ENCODE results near the gene LAMA2. TPM values are rescaled to one million over a fixed set of nuclear protein-coding genes. Genes with fewer than 3 reads are reported as not detected.

LAMA2 gene
- total RNA-seq, 1 donor, result not detected

GRCh38 chr6:129499843-129500219 lies 616.9 kb downstream of the LAMA2 start:
- DNase-seq (ENCODE audit: low read depth in 2 of 3, low spot score in 2 of 3), result no peak

- DNase-seq (ENCODE audit: low read depth in 2 of 3, low spot score in 2 of 3), result peak in 2 of 3 donors; percentile 73 to 80
These were observed 618.2 kb downstream of the LAMA2 start for GRCh38 chr6:129500958-129501739.

GRCh38 chr6:129501740-129502660 lies 619.1 kb downstream of the LAMA2 start:
- no peak for DNase-seq (ENCODE audit: low read depth in 2 of 3, low spot score in 2 of 3)

GRCh38 chr6:129504456-129504855 lies 621.5 kb downstream of the LAMA2 start:
- no peak for DNase-seq (ENCODE audit: low read depth in 2 of 3, low spot score in 2 of 3)

- DNase-seq (ENCODE audit: low read depth in 2 of 3, low spot score in 2 of 3), result no peak
These were observed 624.3 kb downstream of the LAMA2 start for GRCh38 chr6:129507059-129507807.

GRCh38 chr6:129507846-129508245 lies 624.9 kb downstream of the LAMA2 start:
- DNase-seq (ENCODE audit: low read depth in 2 of 3, low spot score in 2 of 3), result peak in 1 of 3 donors; percentile 4

- DNase-seq (ENCODE audit: low read depth in 2 of 3, low spot score in 2 of 3), result no peak
These were observed 625.7 kb downstream of the LAMA2 start for GRCh38 chr6:129508477-129509145.

- no peak for DNase-seq (ENCODE audit: low read depth in 2 of 3, low spot score in 2 of 3)
These were observed 628.0 kb downstream of the LAMA2 start for GRCh38 chr6:129510950-129511349.

GRCh38 chr6:129513471-129513870 lies 630.5 kb downstream of the LAMA2 start:
- DNase-seq (ENCODE audit: low read depth in 2 of 3, low spot score in 2 of 3), result no peak

GRCh38 chr6:129515004-129515403 lies 632.1 kb downstream of the LAMA2 start:
- DNase-seq (ENCODE audit: low read depth in 2 of 3, low spot score in 2 of 3), result no peak

GRCh38 chr6:129516005-129516404 lies 633.1 kb downstream of the LAMA2 start:
- DNase-seq (ENCODE audit: low read depth in 2 of 3, low spot score in 2 of 3), result no peak

- no peak for DNase-seq (ENCODE audit: low read depth in 2 of 3, low spot score in 2 of 3)
These were observed 633.8 kb downstream of the LAMA2 start for GRCh38 chr6:129516787-129517186.

- DNase-seq (ENCODE audit: low read depth in 2 of 3, low spot score in 2 of 3), result no peak
These were observed 634.4 kb downstream of the LAMA2 start for GRCh38 chr6:129517288-129517687.

- DNase-seq (ENCODE audit: low read depth in 2 of 3, low spot score in 2 of 3), result no peak
These were observed 636.8 kb downstream of the LAMA2 start for GRCh38 chr6:129519750-129520149.

- no peak for DNase-seq (ENCODE audit: low read depth in 2 of 3, low spot score in 2 of 3)
These were observed 639.0 kb downstream of the LAMA2 start for GRCh38 chr6:129521946-129522345.

- no peak for DNase-seq (ENCODE audit: low read depth in 2 of 3, low spot score in 2 of 3)
These were observed 640.9 kb downstream of the LAMA2 start for GRCh38 chr6:129523816-129524215.

GRCh38 chr6:129525055-129525454 lies 642.1 kb downstream of the LAMA2 start:
- no peak for DNase-seq (ENCODE audit: low read depth in 2 of 3, low spot score in 2 of 3)

- DNase-seq (ENCODE audit: low read depth in 2 of 3, low spot score in 2 of 3), result no peak
These were observed 652.0 kb downstream of the LAMA2 start for GRCh38 chr6:129534926-129535325.

GRCh38 chr6:129536271-129536670 lies 653.3 kb downstream of the LAMA2 start:
- no peak for DNase-seq (ENCODE audit: low read depth in 2 of 3, low spot score in 2 of 3)

GRCh38 chr6:129539032-129539431 lies 656.1 kb downstream of the LAMA2 start:
- DNase-seq (ENCODE audit: low read depth in 2 of 3, low spot score in 2 of 3), result no peak

Measured in hematopoietic multipotent progenitor cell (in vitro differentiated cells).